ENCODE results near the gene TM9SF4.

The TM9SF4 gene

DNA sequence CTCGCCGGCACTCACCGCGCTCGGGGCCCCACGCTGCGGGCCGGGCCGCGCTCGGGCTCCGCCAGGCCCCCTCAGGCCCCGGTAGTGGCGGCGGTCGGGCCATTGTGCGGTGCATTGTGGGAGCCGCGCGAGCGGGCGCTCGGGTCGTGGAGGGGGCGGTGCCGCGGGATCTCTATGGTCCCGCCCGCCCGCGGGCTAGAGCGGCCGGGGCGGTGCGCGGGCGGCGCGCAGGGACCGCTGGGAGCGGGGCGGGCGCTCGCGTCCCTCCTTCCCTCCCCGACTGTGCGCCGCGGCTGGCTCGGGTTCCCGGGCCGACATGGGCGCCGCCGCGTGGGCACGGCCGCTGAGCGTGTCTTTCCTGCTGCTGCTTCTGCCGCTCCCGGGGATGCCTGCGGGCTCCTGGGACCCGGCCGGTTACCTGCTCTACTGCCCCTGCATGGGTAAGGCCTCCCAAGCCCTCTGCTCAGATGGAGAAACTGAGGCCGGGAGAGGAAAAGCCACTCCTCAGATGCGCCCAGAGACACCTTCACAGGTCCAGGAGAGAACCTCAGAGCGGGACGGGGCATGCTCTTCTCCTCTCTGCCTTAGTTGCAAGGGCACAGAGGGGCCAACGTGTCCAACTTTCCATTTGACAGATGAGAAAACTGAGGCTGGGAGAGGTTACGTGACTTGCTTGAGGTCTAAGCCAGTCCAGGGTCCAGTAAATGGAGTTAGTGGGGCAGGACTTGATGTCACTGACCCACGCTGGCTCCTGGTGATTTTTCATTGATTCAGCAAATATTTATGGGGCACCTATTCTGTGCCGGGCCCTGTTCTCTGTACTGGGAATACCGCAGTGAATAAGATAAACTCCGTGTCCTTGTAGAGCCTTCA lies 98.3 kb downstream of the TM9SF4 start, which contains the start of the genes PLAGL2 and POFUT1:
TSS of gene PLAGL2 (minus strand) at position 118 of the 873 bp plus-strand sequence. CDS start 5,565 bp downstream, outside the sequence.
TSS of gene POFUT1 (plus strand) at position 255 of the 873 bp plus-strand sequence. CDS start at position 317, 62 bp downstream.
- peak; percentile 93 for DNase-seq (ENCODE audit: low spot score)

DNA sequence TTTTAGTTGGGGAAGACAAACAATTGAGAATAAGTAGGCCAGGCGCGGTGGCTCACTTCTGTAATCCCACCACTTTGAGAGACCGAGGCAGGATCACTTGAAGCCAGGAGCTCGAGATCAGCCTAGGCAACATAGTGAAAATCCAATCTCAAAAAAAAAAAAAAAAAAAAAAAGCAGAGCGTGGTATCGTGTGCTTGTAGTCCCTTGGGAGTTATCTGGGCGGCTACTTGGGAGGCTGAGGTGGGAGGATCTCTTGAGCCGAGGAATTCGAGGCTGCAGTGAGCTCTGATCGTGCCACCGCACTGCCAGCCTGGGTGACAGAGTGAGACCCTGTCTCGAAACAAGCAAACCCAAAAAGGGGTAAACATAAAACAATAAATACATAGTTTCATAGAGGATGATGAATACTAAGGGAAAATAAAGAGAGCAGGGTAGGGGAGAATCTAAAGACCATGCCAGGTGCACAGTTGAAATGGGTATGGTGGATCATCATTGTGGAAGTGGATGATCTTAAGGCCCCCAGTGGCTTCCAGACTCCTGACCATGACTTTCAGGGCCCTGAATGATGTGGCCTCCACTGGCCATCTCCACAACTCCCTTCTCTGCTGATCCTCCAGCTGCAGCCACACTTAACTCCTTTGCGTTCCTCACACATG lies 99.1 kb downstream of the TM9SF4 start:
- no peak for DNase-seq (ENCODE audit: low spot score)

DNA sequence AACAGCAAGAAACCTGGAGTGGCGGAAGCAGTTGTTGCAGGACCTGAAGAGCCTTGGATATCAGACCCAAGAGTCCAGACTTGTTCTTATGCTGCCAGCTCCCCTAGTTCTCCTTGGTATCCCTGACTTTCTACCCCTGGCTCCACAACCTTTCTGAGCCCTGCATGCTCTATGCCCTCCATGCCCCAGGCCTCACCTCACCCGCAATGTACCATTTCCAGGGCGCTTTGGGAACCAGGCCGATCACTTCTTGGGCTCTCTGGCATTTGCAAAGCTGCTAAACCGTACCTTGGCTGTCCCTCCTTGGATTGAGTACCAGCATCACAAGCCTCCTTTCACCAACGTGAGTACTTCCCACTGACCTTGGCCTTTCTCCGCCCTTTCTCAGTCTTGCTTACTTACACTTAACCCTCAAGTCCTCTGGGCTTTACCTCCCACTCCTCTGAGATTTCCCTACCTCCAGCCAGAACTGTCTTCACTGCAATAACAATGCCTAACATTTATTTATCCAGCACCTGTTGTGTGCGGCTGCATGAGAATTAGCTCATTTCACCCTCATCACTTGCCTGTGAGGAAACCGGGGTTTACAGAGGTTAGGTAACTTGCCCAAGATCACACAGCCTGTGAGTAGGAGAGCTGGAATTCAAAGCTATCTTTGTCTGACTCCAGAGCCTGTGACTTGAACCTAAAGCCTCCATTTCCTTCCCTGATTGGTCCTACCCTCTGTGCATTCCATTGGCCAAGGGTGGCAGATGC lies 100.5 kb downstream of the TM9SF4 start:
- no peak for DNase-seq (ENCODE audit: low spot score)

- no peak for DNase-seq (ENCODE audit: low spot score)
These were observed 104.4 kb downstream of the TM9SF4 start for GRCh38 chr20:32213870-32214269.

- no peak for DNase-seq (ENCODE audit: low spot score)
These were observed 105.6 kb downstream of the TM9SF4 start for GRCh38 chr20:32215147-32215546.

GRCh38 chr20:32215729-32216128 lies 106.2 kb downstream of the TM9SF4 start:
- no peak for DNase-seq (ENCODE audit: low spot score)

GRCh38 chr20:32216179-32217142 lies 106.9 kb downstream of the TM9SF4 start:
- DNase-seq (ENCODE audit: low spot score): no peak
